ENCODE results near the gene CCNL1.

The CCNL1 gene

DNA sequence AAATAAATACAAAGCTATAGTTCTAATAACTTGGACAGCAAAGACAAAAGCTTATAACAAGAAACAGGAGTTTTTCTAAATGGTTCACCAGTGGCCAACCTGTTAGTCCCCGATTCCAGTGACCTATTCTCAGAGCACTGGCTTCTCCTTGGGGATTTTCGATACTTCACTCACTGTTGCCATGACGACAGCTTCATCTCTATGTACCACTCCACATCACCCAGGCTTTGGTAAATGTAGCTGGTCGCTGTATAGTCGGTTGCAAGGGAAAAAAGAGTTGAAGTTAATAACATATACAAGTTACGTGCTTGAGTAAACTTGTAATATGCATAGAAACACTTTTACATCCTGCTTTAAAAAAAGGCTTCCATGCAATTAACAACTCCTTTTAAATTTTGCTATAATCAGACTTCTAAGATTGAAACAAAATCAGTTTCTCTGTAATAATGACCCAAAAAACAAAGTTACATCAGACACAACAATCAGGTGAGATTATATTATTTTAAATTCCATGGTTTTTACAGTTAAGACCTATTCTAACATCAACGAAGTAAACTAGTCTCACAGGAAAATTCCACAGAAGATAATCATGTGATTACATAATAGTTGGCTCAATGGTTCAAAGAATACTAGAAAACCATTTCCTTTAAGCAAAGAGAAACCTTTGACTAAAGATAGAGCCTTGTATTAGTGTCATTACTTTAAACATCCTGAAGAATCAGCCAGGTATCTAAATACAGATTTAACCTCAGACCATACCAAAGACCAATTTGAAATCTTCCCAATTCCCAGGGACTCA is 2.9 kb downstream of the CCNL1 start:
- no peak for TF ChIP-seq ZFX (IDR thresholded peaks at IDR 0.05)
- TF ChIP-seq, protein P1, sequence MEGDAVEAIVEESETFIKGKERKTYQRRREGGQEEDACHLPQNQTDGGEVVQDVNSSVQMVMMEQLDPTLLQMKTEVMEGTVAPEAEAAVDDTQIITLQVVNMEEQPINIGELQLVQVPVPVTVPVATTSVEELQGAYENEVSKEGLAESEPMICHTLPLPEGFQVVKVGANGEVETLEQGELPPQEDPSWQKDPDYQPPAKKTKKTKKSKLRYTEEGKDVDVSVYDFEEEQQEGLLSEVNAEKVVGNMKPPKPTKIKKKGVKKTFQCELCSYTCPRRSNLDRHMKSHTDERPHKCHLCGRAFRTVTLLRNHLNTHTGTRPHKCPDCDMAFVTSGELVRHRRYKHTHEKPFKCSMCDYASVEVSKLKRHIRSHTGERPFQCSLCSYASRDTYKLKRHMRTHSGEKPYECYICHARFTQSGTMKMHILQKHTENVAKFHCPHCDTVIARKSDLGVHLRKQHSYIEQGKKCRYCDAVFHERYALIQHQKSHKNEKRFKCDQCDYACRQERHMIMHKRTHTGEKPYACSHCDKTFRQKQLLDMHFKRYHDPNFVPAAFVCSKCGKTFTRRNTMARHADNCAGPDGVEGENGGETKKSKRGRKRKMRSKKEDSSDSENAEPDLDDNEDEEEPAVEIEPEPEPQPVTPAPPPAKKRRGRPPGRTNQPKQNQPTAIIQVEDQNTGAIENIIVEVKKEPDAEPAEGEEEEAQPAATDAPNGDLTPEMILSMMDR (conservative IDR thresholded peaks at IDR 0.05): no peak
- H3K27ac ChIP-seq: no peak overlapping the region

- H3K27ac ChIP-seq: no peak overlapping the region
- no peak for TF ChIP-seq ZFX (IDR thresholded peaks at IDR 0.05)
- TF ChIP-seq, protein P1 (conservative IDR thresholded peaks at IDR 0.05): no peak
Measured at GRCh38 chr3:157155591-157155990, 4.4 kb downstream of the CCNL1 start.

DNA sequence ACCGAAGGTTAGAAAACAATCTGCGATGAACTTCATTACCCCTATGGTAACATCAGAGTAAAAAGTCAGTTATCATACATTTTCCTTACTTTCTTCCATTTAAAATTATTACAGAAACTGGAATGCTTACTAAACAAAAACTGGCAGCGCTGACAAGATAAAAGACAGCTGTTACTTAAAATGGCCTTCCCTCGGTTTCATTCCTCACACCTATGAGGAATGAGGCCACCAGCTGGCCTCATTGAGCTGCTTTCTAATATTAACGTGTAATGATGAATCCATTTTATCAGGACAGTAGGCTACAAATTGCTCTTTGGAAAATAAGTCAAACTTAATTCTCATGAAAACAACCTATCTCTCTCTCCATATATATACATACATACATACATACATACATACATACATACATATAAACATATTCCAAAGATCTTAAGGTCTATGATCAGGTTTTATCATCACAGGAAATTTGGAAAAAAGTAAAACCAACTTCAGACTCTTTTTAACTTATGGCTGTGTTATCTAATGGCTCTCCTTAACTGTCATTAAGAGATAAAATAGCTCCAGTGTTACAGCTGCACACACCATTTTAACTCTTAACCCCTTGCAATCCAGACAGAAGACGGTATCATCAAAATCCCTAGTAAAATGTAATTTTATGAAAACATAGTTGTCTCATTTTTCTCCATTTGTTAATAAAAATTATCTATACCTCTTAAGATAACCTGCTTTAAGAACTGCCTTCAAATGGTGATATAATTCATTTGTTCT is 5.2 kb downstream of the CCNL1 start:
- H3K27ac ChIP-seq: no peak overlapping the region

GRCh38 chr3:157152930-157153329 is 7.0 kb downstream of the CCNL1 start:
- TF ChIP-seq, protein P1 (conservative IDR thresholded peaks at IDR 0.05): no peak
- TF ChIP-seq ZFX (IDR thresholded peaks at IDR 0.05): no peak
- H3K27ac ChIP-seq: no peak overlapping the region

More for the DNA sequence above, 5.2 kb downstream of the CCNL1 start:
- TF ChIP-seq, protein P1 (conservative IDR thresholded peaks at IDR 0.05): no peak
- no peak for TF ChIP-seq ZFX (IDR thresholded peaks at IDR 0.05)

DNA sequence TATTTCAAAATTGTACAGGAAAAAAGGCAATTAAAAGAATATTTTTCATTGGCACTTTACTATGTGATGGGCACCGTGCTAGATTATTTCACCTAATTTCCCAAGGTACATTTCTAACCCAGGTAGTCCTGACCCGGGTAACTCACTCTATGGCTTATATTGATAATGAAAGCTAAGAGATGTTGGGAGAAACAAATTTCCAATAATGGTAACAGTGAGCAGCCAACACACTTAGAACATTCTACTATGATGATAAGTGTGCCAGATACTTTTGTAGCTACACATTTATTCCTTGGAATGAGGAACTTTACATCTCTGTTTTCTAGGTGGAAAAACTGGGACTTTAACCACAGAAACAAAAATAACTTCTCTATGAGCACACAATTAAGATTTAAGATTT is 7.5 kb downstream of the CCNL1 start:
- H3K27ac ChIP-seq: no peak overlapping the region
- TF ChIP-seq, protein P1 (conservative IDR thresholded peaks at IDR 0.05): no peak
- TF ChIP-seq ZFX (IDR thresholded peaks at IDR 0.05): no peak

- no peak overlapping the region for H3K27ac ChIP-seq
- TF ChIP-seq, protein P1 (conservative IDR thresholded peaks at IDR 0.05): no peak
- no peak for TF ChIP-seq ZFX (IDR thresholded peaks at IDR 0.05)
Measured at GRCh38 chr3:157151627-157152026, 8.3 kb downstream of the CCNL1 start.

- no peak overlapping the region for H3K27ac ChIP-seq
Measured at GRCh38 chr3:157151151-157151550, 8.8 kb downstream of the CCNL1 start.

More at GRCh38 chr3:157151151-157151550, 8.8 kb downstream of the CCNL1 start:
- TF ChIP-seq, protein P1 (conservative IDR thresholded peaks at IDR 0.05): no peak
- no peak for TF ChIP-seq ZFX (IDR thresholded peaks at IDR 0.05)
